ENCODE data around the gene ACAA1. TPM values are rescaled to one million over a fixed set of nuclear protein-coding genes. Genes with fewer than 3 reads are reported as not detected.

Gene ACAA1
- total and polyA plus RNA-seq, 2 of the 13 experiments (the other 11 are each of a cell fraction or from before 2014, with no cell fraction given), result 60.8 to 188 TPM

- peak; percentile 64 for TF ChIP-seq SKIL (CRISPR knock-in tag; IDR thresholded peaks at IDR 0.05; ENCODE audit: borderline replicate concordance)
- 0 out of 2 replicates have a peak, but pooled peaks have one; percentile 34 for TF ChIP-seq DNMT3B (CRISPR knock-in tag; conservative IDR thresholded peaks at IDR 0.05)
- TF ChIP-seq, protein P1, sequence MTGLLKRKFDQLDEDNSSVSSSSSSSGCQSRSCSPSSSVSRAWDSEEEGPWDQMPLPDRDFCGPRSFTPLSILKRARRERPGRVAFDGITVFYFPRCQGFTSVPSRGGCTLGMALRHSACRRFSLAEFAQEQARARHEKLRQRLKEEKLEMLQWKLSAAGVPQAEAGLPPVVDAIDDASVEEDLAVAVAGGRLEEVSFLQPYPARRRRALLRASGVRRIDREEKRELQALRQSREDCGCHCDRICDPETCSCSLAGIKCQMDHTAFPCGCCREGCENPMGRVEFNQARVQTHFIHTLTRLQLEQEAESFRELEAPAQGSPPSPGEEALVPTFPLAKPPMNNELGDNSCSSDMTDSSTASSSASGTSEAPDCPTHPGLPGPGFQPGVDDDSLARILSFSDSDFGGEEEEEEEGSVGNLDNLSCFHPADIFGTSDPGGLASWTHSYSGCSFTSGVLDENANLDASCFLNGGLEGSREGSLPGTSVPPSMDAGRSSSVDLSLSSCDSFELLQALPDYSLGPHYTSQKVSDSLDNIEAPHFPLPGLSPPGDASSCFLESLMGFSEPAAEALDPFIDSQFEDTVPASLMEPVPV (CRISPR knock-in tag; IDR thresholded peaks at IDR 0.05), result 0 out of 2 replicates have a peak, but pooled peaks have one; percentile 67
- no peak for TF ChIP-seq ZNF136 (CRISPR knock-in tag; IDR thresholded peaks at IDR 0.05; ENCODE audit: low read depth)
- no peak for TF ChIP-seq TCF12 (IDR thresholded peaks at IDR 0.05)
- TF ChIP-seq TCF12 (CRISPR knock-in tag; IDR thresholded peaks at IDR 0.05), result peak; percentile 86
- TF ChIP-seq, protein P2, sequence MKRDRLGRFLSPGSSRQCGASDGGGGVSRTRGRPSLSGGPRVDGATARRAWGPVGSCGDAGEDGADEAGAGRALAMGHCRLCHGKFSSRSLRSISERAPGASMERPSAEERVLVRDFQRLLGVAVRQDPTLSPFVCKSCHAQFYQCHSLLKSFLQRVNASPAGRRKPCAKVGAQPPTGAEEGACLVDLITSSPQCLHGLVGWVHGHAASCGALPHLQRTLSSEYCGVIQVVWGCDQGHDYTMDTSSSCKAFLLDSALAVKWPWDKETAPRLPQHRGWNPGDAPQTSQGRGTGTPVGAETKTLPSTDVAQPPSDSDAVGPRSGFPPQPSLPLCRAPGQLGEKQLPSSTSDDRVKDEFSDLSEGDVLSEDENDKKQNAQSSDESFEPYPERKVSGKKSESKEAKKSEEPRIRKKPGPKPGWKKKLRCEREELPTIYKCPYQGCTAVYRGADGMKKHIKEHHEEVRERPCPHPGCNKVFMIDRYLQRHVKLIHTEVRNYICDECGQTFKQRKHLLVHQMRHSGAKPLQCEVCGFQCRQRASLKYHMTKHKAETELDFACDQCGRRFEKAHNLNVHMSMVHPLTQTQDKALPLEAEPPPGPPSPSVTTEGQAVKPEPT (CRISPR knock-in tag; IDR thresholded peaks at IDR 0.05; ENCODE audit: low read depth), result no peak
- peak; percentile 43; the same call in 1 of the 2 replicates for TF ChIP-seq SOX13 (IDR thresholded peaks at IDR 0.05)
- TF ChIP-seq SOX13 (CRISPR knock-in tag; conservative IDR thresholded peaks at IDR 0.05 in 1 of 2, IDR thresholded peaks at IDR 0.05 in 1 of 2), result peak in 1 of 2 experiments; percentile 89; a peak in 2 of 4 replicates
- peak; percentile 82 for TF ChIP-seq DMAP1 (CRISPR knock-in tag; IDR thresholded peaks at IDR 0.05)
- TF ChIP-seq ZNF30 (CRISPR knock-in tag; IDR thresholded peaks at IDR 0.05), result no peak
- no peak for TF ChIP-seq ZXDC (CRISPR knock-in tag; IDR thresholded peaks at IDR 0.05)
- peak; percentile 43; the same call in 1 of the 2 replicates for TF ChIP-seq KDM5B (CRISPR knock-in tag; IDR thresholded peaks at IDR 0.05; ENCODE audit: borderline replicate concordance)
- peak; percentile 87 for TF ChIP-seq CEBPG (CRISPR knock-in tag; IDR thresholded peaks at IDR 0.05)
- TF ChIP-seq HOXA5 (CRISPR knock-in tag; IDR thresholded peaks at IDR 0.05), result peak; percentile 50; the same call in 1 of the 2 replicates
- peak; percentile 65; the same call in 1 of the 2 replicates for TF ChIP-seq ZNF441 (CRISPR knock-in tag; IDR thresholded peaks at IDR 0.05; ENCODE audit: borderline replicate concordance)
- TF ChIP-seq ZNF775 (CRISPR knock-in tag; IDR thresholded peaks at IDR 0.05; ENCODE audit: borderline replicate concordance), result no peak
- no peak for TF ChIP-seq SALL2 (CRISPR knock-in tag; IDR thresholded peaks at IDR 0.05)
- no peak for TF ChIP-seq ZBTB1 (CRISPR knock-in tag; IDR thresholded peaks at IDR 0.05; ENCODE audit: borderline replicate concordance)
- peak; percentile 42 for TF ChIP-seq SIN3A (IDR thresholded peaks at IDR 0.05; ENCODE audit: borderline replicate concordance, low read depth, low read length)
- no peak; the same call in 1 of the 2 replicates for TF ChIP-seq ZNF598 (CRISPR knock-in tag; IDR thresholded peaks at IDR 0.05; ENCODE audit: borderline replicate concordance)
Observed at GRCh38 chr3:38133557-38134405, 3.1 kb downstream of the ACAA1 start (continued).
